IMR-90 (cell line): Measurements from ENCODE around the gene SAMD4B.

Experiments
- CHD1 ChIP-seq: IDR thresholded peaks from 2 replicates; pipeline ENCODE4 v1.6.1; 2012; ENCODE audit warnings: low read depth, low read length, improper control_type of control experiment
- MAFK ChIP-seq: IDR thresholded peaks from 2 replicates; pipeline ENCODE4 v1.6.1; 2012; ENCODE audit warnings: low read depth, low read length, improper control_type of control experiment
- POLR2A ChIP-seq: IDR thresholded peaks from 2 replicates; pipeline ENCODE4 v1.6.1; 2012; ENCODE audit warnings: mild to moderate bottlenecking, low read depth, low read length

- TF ChIP-seq MAFK: no peak
- no peak for TF ChIP-seq POLR2A
- TF ChIP-seq CHD1: no peak
Observed at GRCh38 chr19:39306075-39306474, 36.1 kb upstream of the SAMD4B start.
